Stimulated activated CD8-positive, alpha-beta memory T cell treated with anti-CD3 and anti-CD28 coated beads, Interleukin-4, amount 100 ng/mL, for 1 hour (primary cell): ENCODE results near the gene SKIDA1.

Source experiments
- DNase-seq, 2 donors: peaks; one replicate each; pipeline ENCODE4 v3.0.0-alpha.2; 2020; ENCODE audit warnings: low read depth in 2 of 2, low spot score in 1 of 2

SKIDA1 gene

GRCh38 chr10:21487416-21488180 lies 37.9 kb downstream of the SKIDA1 start:
- no peak for DNase-seq

DNA sequence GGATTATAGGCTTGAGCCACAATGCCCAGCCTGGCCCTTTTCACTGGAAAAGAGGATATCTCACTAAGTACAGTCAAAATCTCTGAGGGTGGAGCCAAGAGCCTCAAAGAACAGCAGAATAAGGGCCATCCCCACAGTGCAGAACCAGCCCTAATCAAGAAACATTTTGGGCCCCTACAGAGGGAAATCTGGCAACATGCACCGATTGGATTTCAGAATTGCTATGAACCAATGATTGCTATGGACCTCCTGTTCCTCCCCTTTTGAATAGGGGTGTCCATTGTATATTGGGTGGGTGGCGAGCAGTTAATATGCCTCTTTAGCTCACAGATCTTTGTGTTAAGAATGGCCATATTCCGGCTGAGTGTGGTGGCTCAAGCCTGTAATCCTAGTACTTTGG lies 42.7 kb downstream of the SKIDA1 start:
- DNase-seq, result no peak

- no peak for DNase-seq
These were observed 44.1 kb downstream of the SKIDA1 start for GRCh38 chr10:21481407-21481806.

DNA sequence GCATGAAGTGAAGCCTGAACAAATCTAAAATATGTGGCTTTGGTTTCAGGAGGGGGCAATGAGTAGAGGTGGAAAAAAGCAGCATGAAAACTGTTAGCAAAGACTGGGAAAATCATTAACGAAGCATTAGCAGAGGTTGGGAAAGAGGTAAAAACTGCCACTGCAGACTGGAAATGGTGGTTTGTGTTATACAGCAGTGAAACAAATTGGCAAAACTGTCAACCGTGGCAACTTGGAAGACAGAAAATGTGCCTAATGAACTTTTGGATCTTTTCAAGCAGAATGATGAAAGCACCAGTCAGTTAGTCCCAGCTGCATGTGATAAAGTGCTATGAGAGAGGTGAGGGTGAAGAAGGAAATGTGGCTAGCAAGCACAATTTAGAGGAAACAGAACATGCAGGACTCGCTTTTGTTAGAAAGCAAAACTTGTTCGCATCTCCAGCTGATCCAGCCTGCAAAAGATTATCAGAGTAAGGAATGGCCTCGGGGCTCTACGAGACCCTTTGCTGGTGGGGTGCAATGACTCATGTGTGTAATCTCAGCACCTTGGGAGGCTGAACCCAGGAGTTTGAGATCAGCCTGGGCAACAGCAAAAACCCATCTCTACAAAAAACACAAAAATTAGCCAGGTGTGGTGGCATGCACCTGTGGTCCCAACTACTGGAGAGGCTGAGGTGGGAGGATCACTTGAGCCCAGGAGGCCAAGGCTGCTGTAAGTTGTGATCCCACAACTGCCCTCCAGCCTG lies 45.7 kb downstream of the SKIDA1 start:
- DNase-seq, result no peak

DNA sequence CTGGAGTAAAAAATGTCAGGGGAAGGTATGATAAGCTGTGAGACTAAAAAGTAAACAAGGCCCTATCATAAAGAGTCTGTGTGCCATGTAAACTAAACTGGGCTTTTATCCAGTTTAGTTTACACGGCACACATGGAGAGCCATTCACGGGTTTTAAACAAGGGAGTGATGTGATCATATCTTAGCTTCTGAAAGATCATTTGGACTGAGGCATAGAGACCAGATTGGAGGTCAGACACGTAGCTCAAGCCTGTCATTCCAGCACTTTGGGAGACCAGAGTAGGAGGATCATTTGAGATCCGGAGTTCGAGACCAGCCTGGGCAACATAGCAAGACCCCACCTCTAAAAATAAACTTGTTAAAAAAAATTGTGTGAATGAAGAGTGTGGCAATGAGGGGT lies 50.1 kb downstream of the SKIDA1 start:
- DNase-seq, result no peak

DNA sequence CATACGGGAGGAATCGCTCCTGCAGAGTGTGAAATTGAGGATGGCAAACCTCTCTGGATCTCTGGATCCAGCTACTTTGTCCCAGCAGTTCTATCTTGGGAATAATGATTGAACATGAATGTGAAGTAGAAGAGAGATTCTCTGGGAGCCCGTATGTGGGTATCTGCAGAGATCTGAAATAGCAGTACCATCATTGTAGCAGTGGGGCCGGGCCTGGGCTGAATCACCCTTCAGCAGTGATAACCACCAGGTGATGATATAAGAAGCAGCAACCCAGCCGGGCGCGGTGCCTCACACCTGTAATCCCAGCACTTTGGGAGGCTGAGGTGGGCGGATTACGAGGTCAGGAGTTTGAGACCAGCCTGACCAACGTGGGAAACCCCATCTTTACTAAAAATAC lies 51.9 kb downstream of the SKIDA1 start:
- no peak for DNase-seq

DNA sequence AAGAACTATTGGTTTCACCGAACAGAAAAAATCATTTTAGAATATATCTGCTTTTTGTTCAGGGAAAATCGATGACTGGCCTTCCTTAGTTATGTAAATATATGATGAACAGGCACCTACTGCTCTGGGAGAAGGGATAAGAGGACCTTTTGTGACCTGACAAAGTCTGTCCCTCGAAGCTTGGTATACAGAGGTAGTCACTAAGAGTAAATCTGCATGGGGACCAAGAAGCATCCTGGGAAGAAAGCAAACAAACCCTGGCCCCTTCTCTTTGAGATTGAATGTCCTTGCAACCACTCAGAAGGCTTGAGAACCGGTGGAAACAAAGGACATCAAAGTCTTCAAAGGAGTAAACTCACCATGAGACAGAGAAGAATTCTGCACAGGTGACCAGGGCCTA lies 52.3 kb downstream of the SKIDA1 start:
- DNase-seq, result no peak

- DNase-seq, result no peak
These were observed 57.4 kb downstream of the SKIDA1 start for GRCh38 chr10:21468086-21468485.

- DNase-seq, result no peak
These were observed 57.8 kb downstream of the SKIDA1 start for GRCh38 chr10:21467633-21468032.

DNA sequence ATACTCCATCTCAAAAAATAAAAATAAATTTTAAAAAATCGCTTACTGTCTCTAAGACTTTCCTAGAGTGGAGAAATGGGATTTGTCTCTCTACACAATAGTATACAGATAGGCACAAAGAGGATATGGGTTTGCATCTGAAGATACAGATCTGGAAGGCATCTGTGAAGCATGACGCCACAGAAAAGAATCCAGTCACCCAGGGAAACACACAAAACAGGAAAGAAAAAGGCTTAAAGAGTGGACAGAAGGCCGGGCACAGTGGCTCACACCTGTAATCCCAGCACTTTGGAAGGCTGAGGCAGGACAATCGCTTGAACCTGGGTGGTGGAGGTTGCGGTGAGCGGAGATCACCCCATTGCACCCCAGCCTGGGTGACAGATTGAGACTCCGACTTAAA lies 61.3 kb downstream of the SKIDA1 start:
- DNase-seq, result no peak
